Activated naive CD4-positive, alpha-beta T cell treated with anti-CD3 and anti-CD28 coated beads, Interleukin-2, amount 10 ng/mL, durations not matched to agents 7 days and 5 days (primary cell): ENCODE data around the gene LRIT2.
A peak's percentile ranks its signal among the peaks of the same experiment; 100 is the strongest.
"Not testable (repeated sequence)": the region's sequence is repeated elsewhere in the genome, so short reads cannot be mapped to it uniquely, and the experiment has no call there.

Experiments used
- CTCF ChIA-PET: fragments of 350-600 bp; sonication (Branson Sonifier 250); formaldehyde crosslinking; loops from one replicate; lab custom pipeline; 2021; ENCODE audit warnings: antibody characterized with exemption; lab: Charles Lee
- DNase-seq: peaks from one replicate; pipeline ENCODE4 v3.0.0-alpha.2; 2020
- H3K27ac Mint-ChIP-seq: one replicate; pipeline ENCODE4 v1.8.0; 2021; ENCODE audit warnings: mild to moderate bottlenecking, moderate library complexity, mixed read lengths
- H3K27me3 Mint-ChIP-seq: one replicate; pipeline ENCODE4 v1.8.0; 2021; ENCODE audit warnings: mild to moderate bottlenecking, mixed read lengths
- H3K36me3 Mint-ChIP-seq: one replicate; pipeline ENCODE4 v1.8.0; 2021; ENCODE audit warnings: mixed read lengths
- H3K4me1 Mint-ChIP-seq: one replicate; pipeline ENCODE4 v1.8.0; 2021; ENCODE audit warnings: mixed read lengths
- H3K4me3 Mint-ChIP-seq: one replicate; pipeline ENCODE4 v1.8.0; 2021; ENCODE audit warnings: mild to moderate bottlenecking, moderate library complexity, mixed read lengths
- H3K9me3 Mint-ChIP-seq: one replicate; pipeline ENCODE4 v1.8.0; 2021; ENCODE audit warnings: mixed read lengths

Gene LRIT2

DNA sequence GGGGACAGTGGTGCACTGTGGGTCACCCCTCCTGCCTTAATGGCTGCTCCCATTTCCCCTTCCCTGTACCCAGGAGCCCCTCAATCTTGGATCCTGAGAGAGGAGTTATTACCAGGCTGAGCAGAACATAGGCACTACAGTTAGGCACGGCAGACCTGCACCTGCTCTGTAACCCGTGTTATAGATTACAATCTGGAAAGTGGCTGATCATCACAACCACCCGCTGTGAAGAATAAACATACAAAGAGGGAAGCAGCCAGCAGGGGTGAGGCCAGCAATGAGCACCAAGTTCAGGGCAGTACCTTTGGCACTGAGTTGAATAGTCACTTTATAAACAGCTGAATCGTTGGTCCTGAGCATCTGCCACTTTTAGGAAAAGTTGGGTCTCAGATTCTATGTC, 29.3 kb downstream of the LRIT2 start:
- H3K4me1 Mint-ChIP-seq: peaks cover 5% of the 10 kb centered on the region
- CTCF ChIA-PET: no interaction called here
- no peak for DNase-seq
- H3K4me3 Mint-ChIP-seq: no peak overlapping the region
- no peak overlapping the region for H3K27ac Mint-ChIP-seq
- H3K27me3 Mint-ChIP-seq: peaks cover 78% of the 10 kb centered on the region
- no peaks in the 10 kb centered on the region for H3K9me3 Mint-ChIP-seq
- H3K36me3 Mint-ChIP-seq: no peaks in the 10 kb centered on the region

DNA sequence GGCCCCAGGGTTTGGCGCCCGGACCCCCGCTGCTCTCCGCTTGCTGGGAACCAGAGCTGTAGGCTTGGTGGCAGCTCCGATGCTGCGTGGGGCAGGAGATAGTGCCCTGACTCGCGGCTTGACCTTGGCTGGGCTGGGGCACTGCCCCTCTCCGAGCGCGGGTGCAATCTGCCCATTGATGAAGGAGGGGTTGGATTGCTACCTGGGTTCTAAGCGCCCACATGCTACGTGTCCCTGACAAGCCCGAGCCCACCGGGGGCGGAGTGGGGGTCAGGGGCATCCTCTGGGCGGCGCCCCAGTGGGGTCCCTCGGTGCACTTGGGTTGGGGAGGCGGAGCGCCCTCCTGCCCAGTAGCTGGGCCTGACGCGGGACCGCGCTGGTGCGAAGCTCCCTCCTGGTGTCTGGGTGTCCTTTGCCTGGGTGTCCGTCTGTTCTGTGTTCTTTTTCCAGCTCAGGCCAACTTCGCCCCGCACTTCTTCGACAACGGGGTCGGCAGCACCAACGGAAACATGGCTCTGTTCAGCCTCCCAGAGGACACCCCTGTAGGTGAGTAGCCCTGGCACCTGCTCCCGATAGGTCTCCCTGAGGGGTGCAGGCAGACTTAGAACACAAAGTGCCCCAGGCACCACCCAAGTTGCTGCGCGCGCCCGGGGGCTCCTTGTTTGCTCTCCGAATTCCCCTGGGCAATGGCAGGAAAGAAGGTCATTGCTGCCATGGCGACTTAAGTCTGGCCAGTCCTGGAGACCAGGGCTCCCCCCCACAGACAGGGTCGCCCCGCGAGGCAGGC, 30.1 kb downstream of the LRIT2 start:
- Mint-ChIP-seq H3K27me3 (peaks cover 75% of the 10 kb centered on the region), H3K27ac (no peak overlapping the region), H3K4me1 (peaks cover 14% of the 10 kb centered on the region), H3K9me3 (no peaks in the 10 kb centered on the region), H3K36me3 (no peaks in the 10 kb centered on the region), H3K4me3 (peak overlapping the region; percentile 26)
- no peak for DNase-seq
- CTCF ChIA-PET: interaction anchor here (0.9 kb wide), 1 partner anchor 47 kb away, joined by 4 read pairs; no protein-coding TSS in a partner anchor

DNA sequence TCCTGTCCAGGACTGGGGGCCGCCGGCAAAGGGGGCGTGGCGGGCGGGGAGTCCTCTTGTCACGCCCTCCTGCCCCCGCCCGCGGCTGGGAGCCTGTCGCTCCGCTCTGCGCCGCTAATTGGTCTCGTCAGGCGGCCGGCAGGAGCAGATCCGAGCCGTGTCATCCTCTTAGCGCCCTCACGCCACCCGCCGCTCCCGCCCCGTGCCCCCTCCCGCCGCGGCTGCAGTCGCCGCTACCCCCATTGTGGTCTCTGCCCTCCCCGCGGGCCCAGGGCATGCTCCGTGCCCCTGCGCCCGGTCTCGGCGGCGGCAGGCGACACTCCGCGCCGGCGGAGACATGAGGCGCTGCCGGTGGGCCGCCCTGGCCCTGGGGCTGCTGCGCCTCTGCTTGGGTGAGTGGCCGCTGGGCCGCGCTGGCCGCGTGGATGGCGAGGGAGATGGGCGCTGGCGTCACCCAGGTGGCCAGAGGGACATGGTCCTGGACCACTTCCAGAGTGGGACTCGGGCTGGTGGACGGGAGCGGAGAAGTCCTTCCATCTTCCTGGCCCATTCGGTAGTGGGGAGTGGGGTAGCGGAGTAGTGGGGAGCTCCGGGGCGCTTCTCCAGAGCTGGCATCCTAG, 30.8 kb downstream of the LRIT2 start, which contains the start of gene CDHR1:
Gene CDHR1 (plus strand): TSS at position 114 of the 620 bp plus-strand sequence. CDS start 224 bp downstream, at position 338.
- no peak within 1 kb of the TSS for H3K27ac Mint-ChIP-seq
- peak within 1 kb of the TSS; percentile 31 for H3K4me3 Mint-ChIP-seq
- CTCF ChIA-PET: interaction anchor here (0.9 to 1.8 kb wide), 2 partner anchors 46 to 47 kb away, joined by 4 to 8 read pairs; no protein-coding TSS in a partner anchor
- H3K36me3 Mint-ChIP-seq: no peaks in the 10 kb centered on the region
- peaks cover 15% of the 10 kb centered on the region for H3K4me1 Mint-ChIP-seq
- no peaks in the 10 kb centered on the region for H3K9me3 Mint-ChIP-seq
- peak; percentile 63 for DNase-seq
- H3K27me3 Mint-ChIP-seq: peaks cover 75% of the 10 kb centered on the region

DNA sequence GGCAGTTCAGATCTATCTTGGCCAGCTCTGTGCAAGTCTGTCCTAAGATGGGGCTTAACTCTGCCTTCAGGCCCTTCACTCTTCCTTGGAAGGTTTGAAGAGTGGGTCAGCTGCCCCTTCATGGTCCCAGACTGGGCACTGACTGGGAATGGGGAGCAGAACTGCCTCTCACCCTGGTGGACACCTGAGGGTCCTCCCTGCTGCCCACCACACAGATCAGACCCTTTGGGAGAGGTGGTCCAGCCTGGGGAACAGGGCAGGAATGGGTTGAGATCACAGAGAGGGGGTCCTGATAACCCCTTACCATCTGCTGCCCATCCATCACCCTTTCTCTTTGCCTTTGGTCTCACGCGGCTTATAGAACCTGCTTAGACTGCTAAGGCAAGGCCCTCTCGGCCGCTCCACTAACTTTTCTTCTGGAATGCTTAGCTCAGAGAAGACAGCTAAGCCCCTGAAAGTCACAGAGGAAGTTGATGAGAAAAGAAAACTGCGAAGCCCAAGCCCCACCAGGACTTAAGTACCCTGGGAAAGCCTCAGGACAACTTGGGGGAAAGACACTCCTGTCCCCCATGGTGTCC, 31.4 kb downstream of the LRIT2 start:
- CTCF ChIA-PET: interaction anchor here (1.8 kb wide), 1 partner anchor 46 kb away, joined by 8 read pairs; no protein-coding TSS in a partner anchor
- peaks cover 72% of the 10 kb centered on the region for H3K27me3 Mint-ChIP-seq

DNA sequence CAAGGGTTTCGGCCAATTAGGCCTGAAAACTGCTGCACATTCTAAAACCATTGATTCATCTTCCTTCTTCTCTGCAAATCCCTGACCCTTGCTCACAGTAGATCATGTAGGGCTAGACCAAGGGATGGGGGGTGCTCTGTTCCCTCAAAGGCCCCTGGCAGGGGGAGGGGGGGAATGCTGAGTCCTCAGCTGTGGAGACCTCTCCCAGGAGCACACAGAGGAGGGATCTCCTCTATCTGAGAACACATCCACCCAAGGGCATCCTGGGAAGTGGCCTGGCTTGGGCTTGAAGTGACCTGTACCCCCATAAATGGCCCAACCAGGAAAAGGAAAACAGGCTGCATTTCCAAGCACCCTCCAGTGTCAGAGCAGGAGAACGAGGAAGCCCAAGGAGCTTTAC, 32.0 kb downstream of the LRIT2 start:
- Mint-ChIP-seq H3K27ac (no peak overlapping the region), H3K4me3 (no peak overlapping the region), H3K4me1 (peaks cover 15% of the 10 kb centered on the region), H3K36me3 (no peaks in the 10 kb centered on the region), H3K9me3 (no peaks in the 10 kb centered on the region), H3K27me3 (peaks cover 66% of the 10 kb centered on the region)
- CTCF ChIA-PET: interaction anchor here (1.1 to 1.8 kb wide), 2 partner anchors 11 to 45 kb away, joined by 3 to 8 read pairs; no protein-coding TSS in a partner anchor
- no peak for DNase-seq

More for the DNA sequence above, 31.4 kb downstream of the LRIT2 start:
- DNase-seq: no peak
- peak overlapping the region; percentile 31 for H3K4me3 Mint-ChIP-seq
- no peaks in the 10 kb centered on the region for H3K36me3 Mint-ChIP-seq
- H3K27ac Mint-ChIP-seq: no peak overlapping the region
- H3K9me3 Mint-ChIP-seq: no peaks in the 10 kb centered on the region
- peaks cover 15% of the 10 kb centered on the region for H3K4me1 Mint-ChIP-seq

GRCh38 chr10:84191106-84191505, 34.2 kb downstream of the LRIT2 start:
- Mint-ChIP-seq H3K27me3 (peaks cover 44% of the 10 kb centered on the region), H3K27ac (no peak overlapping the region), H3K9me3 (no peaks in the 10 kb centered on the region), H3K4me3 (no peak overlapping the region), H3K36me3 (no peaks in the 10 kb centered on the region), H3K4me1 (peaks cover 15% of the 10 kb centered on the region)
- peak; percentile 61 for DNase-seq
- CTCF ChIA-PET: interaction anchor here (0.8 to 2.3 kb wide), 6 partner anchors 13 to 43 kb away, joined by 3 to 9 read pairs (median 4); no protein-coding TSS in a partner anchor

DNA sequence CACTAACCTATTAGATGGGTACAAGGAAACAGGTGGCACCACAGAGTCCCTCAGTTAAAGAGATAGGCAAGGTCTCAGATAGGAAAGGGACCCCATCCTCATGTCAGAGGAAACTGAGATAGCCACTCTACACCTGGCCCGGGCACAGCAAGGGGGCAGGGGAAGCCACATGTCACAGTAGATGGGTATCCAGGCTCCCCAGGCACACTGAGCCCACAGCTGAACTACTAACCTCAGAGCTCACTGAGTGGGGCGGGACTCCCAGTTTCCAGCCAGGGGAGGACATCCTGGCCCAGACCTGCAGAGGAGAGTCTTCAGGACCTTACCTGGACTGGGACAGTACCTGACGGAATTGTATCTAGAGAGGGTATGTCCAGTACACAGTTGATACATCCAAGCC, 34.7 kb downstream of the LRIT2 start:
- H3K27ac Mint-ChIP-seq: no peak overlapping the region
- peaks cover 15% of the 10 kb centered on the region for H3K4me1 Mint-ChIP-seq
- H3K9me3 Mint-ChIP-seq: no peaks in the 10 kb centered on the region
- peaks cover 39% of the 10 kb centered on the region for H3K27me3 Mint-ChIP-seq
- CTCF ChIA-PET: interaction anchor here (1.3 to 2.3 kb wide), 3 partner anchors 13 to 42 kb away, joined by 4 to 9 read pairs (median 4); no protein-coding TSS in a partner anchor
- DNase-seq: peak; percentile 20
- no peak overlapping the region for H3K4me3 Mint-ChIP-seq
- H3K36me3 Mint-ChIP-seq: no peaks in the 10 kb centered on the region

DNA sequence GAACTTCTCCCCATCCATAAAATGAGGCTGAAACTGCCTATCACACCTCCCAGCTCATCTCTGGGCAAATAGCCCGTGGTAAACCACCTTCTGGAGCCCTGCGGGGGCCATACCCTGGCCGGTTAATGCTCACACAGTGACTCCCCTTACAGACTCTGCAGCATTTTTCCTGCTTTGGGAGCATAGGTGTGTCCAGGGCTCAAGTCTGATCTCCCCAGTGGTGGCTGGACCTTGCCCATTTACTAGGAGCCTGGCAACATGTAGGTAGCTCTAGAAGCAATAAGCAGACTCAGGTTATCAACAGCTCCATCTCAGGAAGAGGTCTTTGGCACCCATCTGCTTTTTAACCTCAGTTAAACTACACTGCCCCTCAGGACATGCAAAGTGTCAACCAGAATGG, 36.5 kb downstream of the LRIT2 start:
- CTCF ChIA-PET: interaction anchor here (1.5 to 2.0 kb wide), 2 partner anchors 17 to 32 kb away, joined by 3 to 9 read pairs; no protein-coding TSS in a partner anchor
- Mint-ChIP-seq H3K27ac (no peak overlapping the region), H3K9me3 (no peaks in the 10 kb centered on the region), H3K4me1 (peaks cover 23% of the 10 kb centered on the region), H3K4me3 (no peak overlapping the region), H3K27me3 (peaks cover 21% of the 10 kb centered on the region), H3K36me3 (no peaks in the 10 kb centered on the region)
- peak; percentile 2 for DNase-seq

DNA sequence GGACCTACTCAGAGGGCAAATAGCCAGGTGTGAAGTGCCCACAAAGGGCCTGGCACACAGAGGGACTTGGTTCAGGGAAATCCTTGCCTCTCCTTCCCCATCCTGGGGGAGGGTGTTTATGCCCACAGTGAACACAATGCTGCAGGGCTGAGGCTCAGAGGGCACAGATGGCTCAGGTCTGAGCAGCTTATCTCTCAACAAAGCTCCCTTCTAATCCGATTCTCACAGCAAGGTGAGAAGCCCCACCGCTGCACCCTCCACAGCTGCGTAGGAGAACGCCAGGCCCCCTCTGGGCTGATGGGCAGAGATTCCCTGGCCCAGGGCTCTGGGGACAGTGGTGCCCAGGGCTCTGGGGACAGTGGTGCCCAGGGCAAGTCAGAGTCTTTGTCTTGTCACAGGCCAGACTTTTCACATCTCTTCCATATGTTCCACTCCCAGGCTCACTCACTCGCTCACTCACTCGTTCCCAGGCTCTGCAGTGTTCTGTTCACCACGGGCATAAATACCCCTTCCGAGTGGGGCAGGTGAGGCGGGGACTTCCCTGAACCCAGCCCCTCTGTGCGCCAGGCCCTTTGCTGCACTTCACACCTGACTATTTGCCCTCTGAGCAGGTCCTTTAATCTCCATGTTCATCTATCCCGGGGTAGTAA, 39.7 kb downstream of the LRIT2 start:
- Mint-ChIP-seq H3K4me3 (no peak overlapping the region), H3K36me3 (no peaks in the 10 kb centered on the region), H3K4me1 (peaks cover 14% of the 10 kb centered on the region), H3K27me3 (no peaks in the 10 kb centered on the region), H3K27ac (no peak overlapping the region), H3K9me3 (no peaks in the 10 kb centered on the region)
- CTCF ChIA-PET: no interaction called here
- peak; percentile 10 for DNase-seq

DNA sequence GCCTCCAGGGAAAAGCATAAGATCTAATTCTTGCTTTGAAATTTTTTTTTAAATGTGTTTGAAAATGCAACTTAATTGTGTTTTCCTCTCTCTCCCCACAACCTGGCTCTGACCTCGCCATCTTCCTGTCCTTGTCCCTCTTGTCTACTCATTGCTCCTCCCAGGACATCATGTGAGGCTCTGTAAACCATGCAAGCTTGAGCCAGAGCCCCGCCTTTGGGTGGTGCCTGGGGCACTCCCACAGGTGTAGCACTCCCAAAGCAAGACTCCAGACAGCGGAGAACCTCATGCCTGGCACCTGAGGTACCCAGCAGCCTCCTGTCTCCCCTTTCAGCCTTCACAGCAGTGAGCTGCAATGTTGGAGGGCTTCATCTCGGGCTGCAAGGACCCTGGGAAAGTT, 40.8 kb downstream of the LRIT2 start:
- Mint-ChIP-seq H3K27ac (no peak overlapping the region), H3K4me1 (peaks cover 8% of the 10 kb centered on the region), H3K36me3 (no peaks in the 10 kb centered on the region), H3K9me3 (no peaks in the 10 kb centered on the region), H3K27me3 (no peaks in the 10 kb centered on the region), H3K4me3 (no peak overlapping the region)
- peak; percentile 24 for DNase-seq
- CTCF ChIA-PET: interaction anchor here (0.6 to 1.4 kb wide), 2 partner anchors 21 to 317 kb away, joined by 4 to 5 read pairs; no protein-coding TSS in a partner anchor

DNA sequence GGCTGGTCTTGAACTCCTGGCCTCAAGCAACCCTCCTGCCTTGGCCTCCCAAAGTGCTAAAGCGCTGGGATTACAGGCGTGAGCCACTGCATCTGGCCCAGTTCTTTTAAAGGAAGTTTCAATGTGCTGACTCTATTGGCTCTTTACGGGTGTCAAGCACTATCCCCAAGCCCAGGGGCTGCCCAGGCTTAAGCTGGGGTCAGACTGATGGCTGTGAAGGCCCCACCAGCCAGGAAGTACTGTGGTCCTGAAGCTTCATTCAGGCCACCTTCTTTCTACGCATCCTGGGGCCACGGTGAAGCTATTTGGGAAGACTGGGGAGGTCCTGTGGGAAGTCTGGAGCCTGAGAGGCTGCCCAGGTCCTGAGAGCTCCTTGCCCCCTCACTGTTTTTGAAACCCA, 43.7 kb downstream of the LRIT2 start:
- H3K36me3 Mint-ChIP-seq: no peaks in the 10 kb centered on the region
- H3K27ac Mint-ChIP-seq: no peak overlapping the region
- H3K27me3 Mint-ChIP-seq: no peaks in the 10 kb centered on the region
- no peaks in the 10 kb centered on the region for H3K9me3 Mint-ChIP-seq
- CTCF ChIA-PET: interaction anchor here (0.6 kb wide), 1 partner anchor 26 kb away, joined by 3 read pairs; no protein-coding TSS in a partner anchor
- H3K4me3 Mint-ChIP-seq: no peak overlapping the region
- peaks cover 12% of the 10 kb centered on the region for H3K4me1 Mint-ChIP-seq
- DNase-seq: no peak

GRCh38 chr10:84180386-84180785, 45.0 kb downstream of the LRIT2 start:
- not testable (repeated sequence) for H3K9me3 Mint-ChIP-seq

DNA sequence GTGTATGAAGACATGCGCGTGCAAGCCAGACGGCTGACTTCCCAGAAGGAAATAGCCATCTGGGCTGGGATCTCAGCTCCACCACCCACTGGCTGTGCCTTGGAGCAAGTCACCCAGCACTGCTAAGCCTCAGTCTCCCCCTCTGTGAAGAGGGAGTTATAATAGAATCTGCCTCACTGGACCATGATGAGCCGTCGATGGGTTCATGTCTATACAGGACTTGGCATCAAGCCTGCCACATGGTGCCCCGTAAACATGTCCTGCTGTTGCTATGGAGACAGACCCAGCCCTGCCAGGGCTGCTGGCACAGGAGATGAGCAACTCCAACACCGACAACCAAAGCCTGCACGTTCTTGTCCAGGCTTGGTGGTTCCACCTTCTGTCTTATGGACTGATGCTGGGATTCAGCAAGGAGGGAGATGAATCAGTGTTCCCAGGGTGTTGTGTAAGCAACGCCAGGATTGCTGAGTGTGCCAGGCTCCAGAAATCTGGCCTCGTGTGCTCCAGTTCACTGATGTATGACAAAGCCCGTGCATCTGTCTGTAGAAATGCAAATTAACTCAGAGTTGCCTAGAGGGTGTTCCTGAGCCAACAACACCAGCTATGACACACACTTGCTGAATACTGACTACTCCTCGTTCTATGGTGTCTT, 46.2 kb downstream of the LRIT2 start:
- no peaks in the 10 kb centered on the region for H3K36me3 Mint-ChIP-seq
- H3K27me3 Mint-ChIP-seq: no peaks in the 10 kb centered on the region
- no peak for DNase-seq
- no peak overlapping the region for H3K4me3 Mint-ChIP-seq
- CTCF ChIA-PET: no interaction called here
- H3K27ac Mint-ChIP-seq: no peak overlapping the region
- no peaks in the 10 kb centered on the region for H3K9me3 Mint-ChIP-seq
- H3K4me1 Mint-ChIP-seq: peaks cover 6% of the 10 kb centered on the region

More at GRCh38 chr10:84180386-84180785, 45.0 kb downstream of the LRIT2 start:
- H3K4me3 Mint-ChIP-seq, H3K27ac Mint-ChIP-seq, DNase-seq, H3K36me3 Mint-ChIP-seq, CTCF ChIA-PET, H3K27me3 Mint-ChIP-seq: not testable (repeated sequence)
- H3K4me1 Mint-ChIP-seq: peaks cover 14% of the 10 kb centered on the region
